Adrenal gland (tissue), 12 donors: ENCODE measurements around the gene FXYD7. TPM values are rescaled to one million over a fixed set of nuclear protein-coding genes. Genes with fewer than 3 reads are reported as not detected.
A peak's percentile ranks its signal among the peaks of the same experiment; 100 is the strongest.

ENCODE experiments used
- DNase-seq, 7 donors: peaks; one replicate each; pipeline ENCODE4 v3.0.0-alpha.2; 2019 to 2020
- H3K27ac ChIP-seq, 5 donors: fragments of 200-600 bp; sonication (generic) in 4 of 5; 1 replicate in 3 of 5; 2 replicates in 2 of 5; pipeline versions ENCODE4 v1.5.1 to v1.8.0; 2016 to 2020; ENCODE audit warnings: mild to moderate bottlenecking in 1 of 5
- H3K27me3 ChIP-seq: fragments of 200-600 bp; 2 replicates; pipeline ENCODE4 v1.8.0; 2021
- H3K36me3 ChIP-seq, 2 donors: fragments of 200-600 bp; replicated peaks in 1 of 2; 1 replicate in 1 of 2; 2 replicates in 1 of 2; pipeline versions ENCODE4 v1.5.1 to v1.8.0; 2018 to 2022
- H3K4me1 ChIP-seq, 2 donors: fragments of 200-600 bp; replicated peaks in 1 of 2; 1 replicate in 1 of 2; 2 replicates in 1 of 2; pipeline versions ENCODE4 v1.5.1 to v1.8.0; 2018 to 2021
- H3K4me3 ChIP-seq, 4 donors: fragments of 200-600 bp; sonication (generic) in 3 of 4; one replicate each; pipeline ENCODE4 v1.5.1; 2016 to 2018
- H3K9me3 ChIP-seq, 3 donors: fragments of 200-600 bp; sonication (generic) in 1 of 3; replicated peaks in 1 of 3; 1 replicate in 2 of 3; 2 replicates in 1 of 3; pipeline versions ENCODE4 v1.5.1 to v1.8.0; 2016 to 2021
- POLR2A ChIP-seq, 2 donors: fragments of 450-650 bp; IDR thresholded peaks; one replicate each; pipeline ENCODE4 v1.6.1; 2017; ENCODE audit warnings: antibody characterized with exemption in 2 of 2, mild to moderate bottlenecking in 2 of 2, moderate library complexity in 1 of 2
- WGBS, 4 donors: extraction: QIAGEN DNeasy Blood & Tissue Kit in 2 of 4; methylation state at CpG; one replicate each; pipeline versions ENCODE4 v1.1.5 to v1.1.7; 2013 to 2017; 5-methylcytosine and 5-hydroxymethylcytosine counted together
- intact Hi-C, 2 donors: fragments of 100-400 bp; cut with DNase I; formaldehyde crosslinking; loops; one replicate each; pipeline versions ENCODE4 v1.14.1 to v1.15.0; 2022 to 2023
- polyA plus RNA-seq, 3 donors: library from polyadenylated mRNA; stranded (reverse); fragments of 200-250 nt in 2 of 3; fragments of 350-450 nt in 1 of 3; fragmentation: Illumina TruSeq in 1 of 3; extraction: RNeasy Lipid Tissue Mini Kit (QIAGEN cat#74804) in 1 of 3; gene quantifications; one replicate each; pipeline ENCODE4 v1.2.3, GENCODE V29; 2013 to 2014
- total RNA-seq, 9 donors: library from RNA; depleted of rRNA in 4 of 9; stranded (reverse); fragments of >200 nt in 4 of 9; fragments of 120-200 nt in 1 of 9; fragmentation: NEBNext Ultra II Directional in 1 of 9; extraction: Animal tissue kit (Norgen Biotek cat#: 25700) in 1 of 9; gene quantifications; one replicate each; pipeline versions ENCODE4 v1.1.0 to v1.2.4, GENCODE V29; 2013 to 2023
- TF ChIP-seq, protein P1 (sequence below), 6 experiments: fragments of 450-650 bp in 4 of 6; fragments of 200-600 bp in 2 of 6; sonication (generic) in 1 of 6; IDR thresholded peaks; 1 replicate in 5 of 6; 2 replicates in 1 of 6; pipeline versions ENCODE4 v1.5.1 to v1.8.0; 2016 to 2021; ENCODE audit warnings: antibody characterized with exemption in 6 of 6, mild to moderate bottlenecking in 2 of 6, moderate library complexity in 1 of 6
- donor health status: healthy with polysubstance abuse.
- donor health status: Bipolar disorder and iron deficiency.
- donor health status: DM: yes; HTN: yes; CAD: no.
- donor health status: DM: no; HTN: no; CAD: no.
- donor health status: DM: no; HTN: no; CAD: no.
- donor health status: DM: yes; HTN: yes; CAD: no.

FXYD7 gene
- total and polyA plus RNA-seq, 12 donors: 0.39 to 0.67 (median 0.64) TPM; not detected in 9

DNA sequence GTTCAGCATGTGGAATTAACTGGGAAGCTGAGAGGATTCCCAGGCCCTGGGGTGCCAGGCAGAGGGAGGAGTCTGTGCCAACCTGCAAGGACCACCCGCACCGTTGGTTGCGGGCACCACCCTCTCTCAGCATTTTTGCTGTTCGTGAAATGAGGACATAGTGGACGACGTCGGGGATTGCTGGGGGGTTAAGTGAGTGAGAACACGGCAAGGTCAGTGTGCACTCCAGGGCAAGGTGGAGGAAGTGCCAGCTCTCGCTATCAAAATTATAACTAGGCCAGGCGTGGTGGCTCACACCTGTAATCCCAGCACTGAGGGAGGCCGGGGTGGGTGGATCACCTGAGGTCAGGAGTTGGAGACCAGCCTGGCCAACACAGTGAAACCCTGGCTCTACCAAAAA lies 25.3 kb upstream of the FXYD7 start:
- no peak for TF ChIP-seq POLR2A (IDR thresholded peaks at IDR 0.05)
- TF ChIP-seq, protein P1, sequence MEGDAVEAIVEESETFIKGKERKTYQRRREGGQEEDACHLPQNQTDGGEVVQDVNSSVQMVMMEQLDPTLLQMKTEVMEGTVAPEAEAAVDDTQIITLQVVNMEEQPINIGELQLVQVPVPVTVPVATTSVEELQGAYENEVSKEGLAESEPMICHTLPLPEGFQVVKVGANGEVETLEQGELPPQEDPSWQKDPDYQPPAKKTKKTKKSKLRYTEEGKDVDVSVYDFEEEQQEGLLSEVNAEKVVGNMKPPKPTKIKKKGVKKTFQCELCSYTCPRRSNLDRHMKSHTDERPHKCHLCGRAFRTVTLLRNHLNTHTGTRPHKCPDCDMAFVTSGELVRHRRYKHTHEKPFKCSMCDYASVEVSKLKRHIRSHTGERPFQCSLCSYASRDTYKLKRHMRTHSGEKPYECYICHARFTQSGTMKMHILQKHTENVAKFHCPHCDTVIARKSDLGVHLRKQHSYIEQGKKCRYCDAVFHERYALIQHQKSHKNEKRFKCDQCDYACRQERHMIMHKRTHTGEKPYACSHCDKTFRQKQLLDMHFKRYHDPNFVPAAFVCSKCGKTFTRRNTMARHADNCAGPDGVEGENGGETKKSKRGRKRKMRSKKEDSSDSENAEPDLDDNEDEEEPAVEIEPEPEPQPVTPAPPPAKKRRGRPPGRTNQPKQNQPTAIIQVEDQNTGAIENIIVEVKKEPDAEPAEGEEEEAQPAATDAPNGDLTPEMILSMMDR (IDR thresholded peaks at IDR 0.05): no peak
- no peak overlapping the region for H3K27ac ChIP-seq
- H3K4me1 ChIP-seq: peaks cover 0 to 14% of the 10 kb centered on the region in 2 donors
- no peak overlapping the region for H3K4me3 ChIP-seq
- no peaks in the 10 kb centered on the region for H3K9me3 ChIP-seq
- no peak for DNase-seq
- H3K36me3 ChIP-seq: no peaks in the 10 kb centered on the region
- WGBS, 4 donors: 70 to 79% (median 73%) methylated on average over 10 to 11 of the region's 11 CpGs
- H3K27me3 ChIP-seq: no peaks in the 10 kb centered on the region
- intact Hi-C loops: no loop called here

DNA sequence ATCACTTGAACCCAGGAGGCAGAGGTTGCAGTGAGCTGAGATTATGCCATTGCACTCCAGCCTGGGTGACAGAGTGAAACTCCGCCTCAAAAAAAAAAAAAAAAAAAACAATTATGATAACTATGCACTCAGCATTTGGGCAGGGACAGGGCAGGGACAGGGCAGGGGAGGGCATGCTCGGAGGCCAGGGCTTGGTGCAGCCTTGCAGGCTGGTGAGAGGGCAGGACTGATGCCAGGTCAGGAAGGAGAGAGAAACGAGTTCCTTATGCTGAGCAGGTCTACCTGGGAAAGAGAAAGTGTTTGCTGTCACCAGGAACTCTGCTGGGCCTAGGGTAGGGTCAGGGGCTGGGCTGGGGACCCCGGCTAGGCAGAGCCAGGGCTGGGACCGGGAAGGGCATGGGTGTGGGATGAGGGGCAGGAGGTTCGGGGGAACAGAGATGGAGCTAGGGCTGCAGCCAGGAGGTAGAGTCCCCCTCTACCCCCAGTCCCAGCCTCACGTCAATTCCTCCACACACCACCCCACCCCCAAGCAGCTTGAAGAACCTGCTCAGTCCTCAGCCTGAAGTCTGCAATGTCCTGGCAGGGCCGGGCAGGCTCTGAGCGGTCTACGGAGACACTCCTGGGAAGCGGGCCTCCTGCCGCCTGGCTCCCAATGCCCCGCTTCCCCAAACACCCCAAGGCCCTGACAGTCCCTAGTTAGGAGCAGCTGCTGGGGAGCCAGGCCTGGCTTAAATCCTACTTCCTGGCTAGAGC lies 24.6 kb upstream of the FXYD7 start:
- no peaks in the 10 kb centered on the region for H3K27me3 ChIP-seq
- H3K4me3 ChIP-seq: no peak overlapping the region
- DNase-seq: peak in 1 of 7 donors; percentile 56
- no peaks in the 10 kb centered on the region for H3K36me3 ChIP-seq
- WGBS, 4 donors: 78 to 88% (median 82%) methylated on average over 7 to 13 of the region's 13 CpGs
- TF ChIP-seq POLR2A (IDR thresholded peaks at IDR 0.05): no peak
- TF ChIP-seq, protein P1 (IDR thresholded peaks at IDR 0.05): no peak
- no peaks in the 10 kb centered on the region for H3K9me3 ChIP-seq
- intact Hi-C loops: no loop called here
- peak overlapping the region in 1 of 5 donors; percentile 47 for H3K27ac ChIP-seq
- peaks cover 0 to 15% of the 10 kb centered on the region in 2 donors for H3K4me1 ChIP-seq

DNA sequence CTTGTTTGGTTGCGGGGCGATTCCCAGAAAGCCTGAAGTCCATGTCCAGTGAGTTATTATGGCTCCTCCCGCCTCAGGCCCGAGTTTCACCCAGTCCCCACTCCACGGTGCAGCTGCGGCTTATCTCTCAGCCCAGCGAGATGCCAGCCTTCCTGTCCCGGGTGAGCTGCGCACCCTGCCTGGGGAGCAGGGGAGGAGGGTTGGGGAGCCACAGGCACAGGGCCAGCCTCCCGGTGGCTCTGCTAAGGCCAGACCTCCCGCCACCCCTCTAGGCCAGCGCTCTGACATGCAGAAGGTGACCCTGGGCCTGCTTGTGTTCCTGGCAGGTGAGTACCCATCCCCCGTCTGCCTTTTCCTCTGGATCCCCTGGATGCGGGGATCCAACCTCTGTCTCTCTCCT lies 24.0 kb upstream of the FXYD7 start:
- H3K9me3 ChIP-seq: no peaks in the 10 kb centered on the region
- 74 to 90% (median 75%) methylated on average over 5 to 14 of the region's 14 CpGs for WGBS, 4 donors
- no peak for DNase-seq
- no peak for TF ChIP-seq POLR2A (IDR thresholded peaks at IDR 0.05)
- TF ChIP-seq, protein P1 (IDR thresholded peaks at IDR 0.05): no peak
- peak overlapping the region in 1 of 5 donors; percentile 47 for H3K27ac ChIP-seq
- intact Hi-C loops: no loop called here
- no peaks in the 10 kb centered on the region for H3K36me3 ChIP-seq
- H3K27me3 ChIP-seq: no peaks in the 10 kb centered on the region
- no peak overlapping the region for H3K4me3 ChIP-seq
- peaks cover 0 to 22% of the 10 kb centered on the region in 2 donors for H3K4me1 ChIP-seq

DNA sequence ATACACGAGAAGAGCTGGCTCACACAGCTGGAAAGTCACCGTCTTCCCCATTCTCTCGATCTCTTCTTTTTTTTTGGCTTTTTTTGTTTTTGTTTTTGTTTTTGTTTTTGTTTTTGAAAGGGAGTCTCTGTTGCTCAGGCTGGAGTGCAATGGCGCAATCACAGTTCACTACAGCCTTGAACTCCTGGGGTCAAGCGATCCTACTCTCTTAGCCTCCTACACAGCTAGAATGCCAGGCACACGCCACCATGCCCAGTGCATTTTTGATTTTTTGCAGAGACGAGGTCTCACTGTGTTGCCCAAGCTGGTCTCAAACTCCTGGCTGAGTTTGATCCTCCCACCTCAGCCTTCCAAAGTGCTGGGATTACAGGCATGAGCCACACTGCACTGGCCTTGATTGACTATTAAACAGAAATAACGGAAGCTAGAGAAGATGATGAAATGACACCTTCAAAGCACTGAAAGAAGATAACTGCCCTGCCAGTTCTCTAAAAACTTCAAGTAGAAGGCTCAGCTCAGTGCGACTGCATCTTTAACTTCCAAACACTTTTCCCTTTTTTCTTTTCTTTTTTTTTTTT lies 23.4 kb upstream of the FXYD7 start:
- Histone ChIP-seq H3K36me3 (no peaks in the 10 kb centered on the region), H3K27me3 (no peaks in the 10 kb centered on the region), H3K27ac (peak overlapping the region in 1 of 5 donors; percentile 47), H3K4me1 (peaks cover 0 to 26% of the 10 kb centered on the region in 2 donors), H3K4me3 (no peak overlapping the region), H3K9me3 (no peaks in the 10 kb centered on the region)
- TF ChIP-seq POLR2A (IDR thresholded peaks at IDR 0.05): no peak
- TF ChIP-seq, protein P1 (IDR thresholded peaks at IDR 0.05): no peak
- intact Hi-C loops: no loop called here
- 68 to 83% (median 75%) methylated on average over 9 of the region's 9 CpGs for WGBS, 4 donors
- DNase-seq: peak in 1 of 7 donors; percentile 43
